Activated B cell treated with CpG ODN at 0.5 μM for 24 hours (primary cell): Measurements from ENCODE around the gene RNF187. TPM values are rescaled to one million over a fixed set of nuclear protein-coding genes. Genes with fewer than 3 reads are reported as not detected.

Experiments
- ATAC-seq: fragments of 200-7000 bp; cut with Tn5 transposase; one replicate; pipeline ENCODE4 v1.10.0; 2021; ENCODE audit warnings: low read depth, mild to moderate bottlenecking, moderate library complexity
- CTCF ChIA-PET: fragments of 350-600 bp; sonication (Branson Sonifier 250); formaldehyde crosslinking; loops from one replicate; lab custom pipeline; 2021; ENCODE audit warnings: antibody characterized with exemption; lab: Charles Lee
- POLR2A ChIA-PET: fragments of 350-600 bp; sonication (Branson Sonifier 250); formaldehyde crosslinking; loops from one replicate; lab custom pipeline; 2021; ENCODE audit warnings: antibody characterized with exemption; lab: Charles Lee
- DNase-seq: peaks from one replicate; pipeline ENCODE4 v3.0.0; 2022
- H3K27ac Mint-ChIP-seq: one replicate; pipeline ENCODE4 v1.8.0; 2020; ENCODE audit warnings: mixed read lengths
- H3K27me3 Mint-ChIP-seq: one replicate; pipeline ENCODE4 v1.8.0; 2021; ENCODE audit warnings: mixed read lengths
- H3K36me3 Mint-ChIP-seq: one replicate; pipeline ENCODE4 v1.8.0; 2021; ENCODE audit warnings: low read depth, mixed read lengths
- H3K4me1 Mint-ChIP-seq: one replicate; pipeline ENCODE4 v1.8.0; 2021; ENCODE audit warnings: mixed read lengths
- H3K4me3 Mint-ChIP-seq: one replicate; pipeline ENCODE4 v1.8.0; 2020; ENCODE audit warnings: mild to moderate bottlenecking, mixed read lengths
- H3K9me3 Mint-ChIP-seq: one replicate; pipeline ENCODE4 v1.8.0; 2020; ENCODE audit warnings: mixed read lengths
- intact Hi-C: fragments of 100-400 bp; cut with micrococcal nuclease; formaldehyde crosslinking; loops from one replicate; pipeline ENCODE4 v1.15.1; 2024
- total RNA-seq: library from RNA; stranded (reverse); gene quantifications from 2 replicates; pipeline ENCODE4 v1.2.3, GENCODE V29; 2022
- TF ChIP-seq, protein P1 (sequence below): fragments of 200-600 bp; IDR thresholded peaks from one replicate; pipeline ENCODE4 v1.8.0; 2022; ENCODE audit warnings: antibody characterized with exemption, mild to moderate bottlenecking

The RNF187 gene
- total RNA-seq, 1 donor from 2014 or later = 64.0 TPM

DNA sequence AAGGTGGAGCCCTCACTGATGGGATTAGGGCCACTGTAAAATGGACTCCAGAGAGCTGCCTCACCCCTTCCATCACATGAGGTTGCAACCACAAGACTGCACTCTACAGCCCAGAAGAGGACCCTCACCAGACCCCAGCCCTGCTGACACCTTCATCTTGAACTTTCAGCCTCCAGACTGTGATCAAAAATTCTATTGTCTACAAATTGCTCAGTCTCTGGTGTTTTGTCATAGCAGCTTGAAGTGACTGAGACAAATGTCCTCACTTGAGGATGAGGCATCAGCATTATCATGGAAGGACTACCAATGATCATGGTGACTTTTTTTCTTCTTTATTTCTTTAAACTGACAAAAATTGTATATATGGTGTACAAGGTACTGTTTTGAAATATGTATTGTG lies 43.8 kb upstream of the RNF187 start:
- no peaks in the 10 kb centered on the region for H3K9me3 Mint-ChIP-seq
- H3K36me3 Mint-ChIP-seq = no peaks in the 10 kb centered on the region
- TF ChIP-seq, protein P1, sequence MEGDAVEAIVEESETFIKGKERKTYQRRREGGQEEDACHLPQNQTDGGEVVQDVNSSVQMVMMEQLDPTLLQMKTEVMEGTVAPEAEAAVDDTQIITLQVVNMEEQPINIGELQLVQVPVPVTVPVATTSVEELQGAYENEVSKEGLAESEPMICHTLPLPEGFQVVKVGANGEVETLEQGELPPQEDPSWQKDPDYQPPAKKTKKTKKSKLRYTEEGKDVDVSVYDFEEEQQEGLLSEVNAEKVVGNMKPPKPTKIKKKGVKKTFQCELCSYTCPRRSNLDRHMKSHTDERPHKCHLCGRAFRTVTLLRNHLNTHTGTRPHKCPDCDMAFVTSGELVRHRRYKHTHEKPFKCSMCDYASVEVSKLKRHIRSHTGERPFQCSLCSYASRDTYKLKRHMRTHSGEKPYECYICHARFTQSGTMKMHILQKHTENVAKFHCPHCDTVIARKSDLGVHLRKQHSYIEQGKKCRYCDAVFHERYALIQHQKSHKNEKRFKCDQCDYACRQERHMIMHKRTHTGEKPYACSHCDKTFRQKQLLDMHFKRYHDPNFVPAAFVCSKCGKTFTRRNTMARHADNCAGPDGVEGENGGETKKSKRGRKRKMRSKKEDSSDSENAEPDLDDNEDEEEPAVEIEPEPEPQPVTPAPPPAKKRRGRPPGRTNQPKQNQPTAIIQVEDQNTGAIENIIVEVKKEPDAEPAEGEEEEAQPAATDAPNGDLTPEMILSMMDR = no peak
- POLR2A ChIA-PET = no interaction called here
- peaks cover 82% of the 10 kb centered on the region for H3K27me3 Mint-ChIP-seq
- no peak overlapping the region for H3K4me3 Mint-ChIP-seq
- no peak for ATAC-seq
- CTCF ChIA-PET = no interaction called here
- no peak for DNase-seq
- peaks cover 13% of the 10 kb centered on the region for H3K4me1 Mint-ChIP-seq
- H3K27ac Mint-ChIP-seq = no peak overlapping the region
- intact Hi-C loops = no loop called here

DNA sequence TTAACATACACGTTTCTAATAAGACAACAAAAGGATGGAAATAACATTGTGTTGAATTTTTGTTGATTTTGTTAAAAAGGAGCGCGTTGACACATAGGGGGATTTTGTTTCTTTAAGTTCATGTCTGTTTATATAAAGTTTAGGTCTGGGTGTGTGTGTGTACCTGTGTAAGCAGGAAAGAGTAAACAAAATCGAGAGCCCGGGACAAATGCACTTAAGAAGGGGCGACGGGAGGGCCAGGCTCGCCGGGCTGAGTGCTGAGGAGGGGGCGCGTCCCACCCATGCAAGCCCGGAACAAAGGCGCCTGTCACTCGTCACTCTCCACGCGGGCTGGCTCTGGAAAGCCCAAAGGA lies 41.7 kb upstream of the RNF187 start:
- ChIA-PET POLR2A (no interaction called here), CTCF (no interaction called here)
- peak overlapping the region; percentile 75 for H3K4me3 Mint-ChIP-seq
- ATAC-seq (no peak), DNase-seq (no peak)
- intact Hi-C loops = no loop called here
- TF ChIP-seq, protein P1 = no peak
- H3K36me3 Mint-ChIP-seq = no peaks in the 10 kb centered on the region
- H3K27me3 Mint-ChIP-seq = peaks cover 71% of the 10 kb centered on the region
- H3K27ac Mint-ChIP-seq = no peak overlapping the region
- H3K9me3 Mint-ChIP-seq = no peaks in the 10 kb centered on the region
- H3K4me1 Mint-ChIP-seq = peaks cover 13% of the 10 kb centered on the region

DNA sequence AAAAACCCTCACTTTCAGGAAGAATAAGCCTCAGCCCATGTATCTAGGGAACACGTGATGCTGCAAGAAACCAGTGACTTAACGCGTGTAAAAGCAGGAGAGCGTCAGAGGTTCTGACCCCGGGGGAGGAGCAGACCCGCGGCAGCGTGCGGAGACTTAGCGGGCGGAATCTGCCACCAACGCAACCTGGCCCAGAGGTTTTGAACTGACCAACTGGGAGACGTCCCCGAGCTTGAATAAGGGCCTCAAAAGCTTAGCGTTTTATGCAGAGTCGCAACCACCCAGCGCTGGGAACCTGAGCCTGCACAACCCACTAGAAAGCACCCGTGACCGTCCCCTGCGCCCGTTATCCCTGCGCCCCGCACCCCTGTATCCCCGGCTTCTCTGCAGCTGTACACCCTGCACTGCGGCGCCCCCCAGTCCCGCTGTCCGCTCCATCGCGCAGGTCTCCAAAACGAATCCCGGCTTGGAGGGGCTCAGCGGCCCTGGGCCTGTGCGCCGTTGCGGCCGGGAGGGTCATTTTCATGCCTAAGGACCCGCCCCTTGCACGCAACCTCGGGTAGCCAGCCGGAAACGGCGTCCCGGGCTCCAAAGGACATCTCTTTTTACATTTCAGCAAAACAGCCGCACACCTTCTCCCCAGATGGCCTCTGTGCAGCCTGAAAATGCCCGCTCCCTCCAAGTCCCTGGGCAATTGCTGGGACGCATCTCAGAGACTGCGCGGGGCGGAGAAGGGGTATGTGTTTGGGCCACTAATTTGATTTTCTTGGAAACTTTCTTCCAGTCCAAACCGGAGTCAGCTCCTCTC lies 41.1 kb upstream of the RNF187 start:
- POLR2A ChIA-PET = interaction anchor here (0.6 kb wide), 1 partner anchor 39 kb away, joined by 6 read pairs; the partner anchor contains the start of gene TRIM11
- Mint-ChIP-seq H3K4me1 (peaks cover 13% of the 10 kb centered on the region), H3K9me3 (no peaks in the 10 kb centered on the region), H3K4me3 (peak overlapping the region; percentile 75), H3K27me3 (peaks cover 65% of the 10 kb centered on the region), H3K27ac (no peak overlapping the region), H3K36me3 (no peaks in the 10 kb centered on the region)
- peak; percentile 58 for ATAC-seq
- intact Hi-C loops = no loop called here
- CTCF ChIA-PET = no interaction called here
- no peak for DNase-seq
- TF ChIP-seq, protein P1 = no peak

DNA sequence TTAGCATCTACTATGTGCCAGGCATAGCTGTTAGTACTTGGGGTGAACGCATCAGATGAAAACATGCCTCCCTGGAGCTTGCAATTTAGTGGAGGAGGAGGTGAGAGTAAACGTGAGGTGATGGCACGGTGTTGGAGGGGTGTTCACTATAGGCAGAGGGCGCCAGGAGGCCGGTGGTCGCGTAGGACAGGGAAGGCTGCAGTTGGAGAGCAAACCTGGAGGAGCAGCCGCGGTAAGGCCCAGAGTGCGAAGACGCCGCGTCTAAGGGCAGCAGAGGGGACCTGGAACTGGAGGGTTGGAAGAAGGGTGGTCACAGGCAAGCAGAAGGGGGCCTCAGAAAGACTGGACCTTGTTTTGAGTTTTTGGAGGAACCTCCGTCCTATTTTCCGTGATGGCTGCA lies 40.3 kb upstream of the RNF187 start:
- H3K9me3 Mint-ChIP-seq = no peaks in the 10 kb centered on the region
- intact Hi-C loops = no loop called here
- no peak overlapping the region for H3K27ac Mint-ChIP-seq
- no peak overlapping the region for H3K4me3 Mint-ChIP-seq
- peaks cover 13% of the 10 kb centered on the region for H3K4me1 Mint-ChIP-seq
- TF ChIP-seq, protein P1 = no peak
- ATAC-seq = no peak
- H3K27me3 Mint-ChIP-seq = peaks cover 59% of the 10 kb centered on the region
- no peak for DNase-seq
- CTCF ChIA-PET = no interaction called here
- POLR2A ChIA-PET = interaction anchor here (0.6 kb wide), 1 partner anchor 40 kb away, joined by 6 read pairs; the partner anchor contains the start of gene TRIM11
- H3K36me3 Mint-ChIP-seq = no peaks in the 10 kb centered on the region

DNA sequence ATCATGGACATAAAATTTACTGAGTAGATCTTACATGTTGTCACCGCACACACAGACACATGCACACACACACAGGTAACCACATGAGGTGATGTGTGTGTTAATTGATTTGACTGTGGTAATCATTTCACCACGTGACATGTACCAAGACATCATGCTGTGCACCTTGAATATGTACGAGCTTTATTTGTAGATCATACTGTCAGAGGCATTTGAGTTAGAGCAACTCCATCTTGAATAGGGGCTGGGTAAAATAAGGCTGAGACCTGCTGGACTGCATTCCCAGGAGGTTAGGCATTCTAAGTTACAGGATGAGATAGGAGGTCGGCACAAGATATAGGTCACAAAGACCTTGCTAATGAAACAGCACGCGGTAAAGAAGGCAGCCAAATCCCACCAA lies 38.8 kb upstream of the RNF187 start:
- H3K4me3 Mint-ChIP-seq = no peak overlapping the region
- ChIA-PET CTCF (no interaction called here), POLR2A (no interaction called here)
- no peak overlapping the region for H3K27ac Mint-ChIP-seq
- H3K4me1 Mint-ChIP-seq = peaks cover 13% of the 10 kb centered on the region
- no peaks in the 10 kb centered on the region for H3K9me3 Mint-ChIP-seq
- intact Hi-C loops = no loop called here
- peaks cover 43% of the 10 kb centered on the region for H3K27me3 Mint-ChIP-seq
- H3K36me3 Mint-ChIP-seq = no peaks in the 10 kb centered on the region
- no peak for ATAC-seq
- TF ChIP-seq, protein P1 = no peak
- no peak for DNase-seq
